ENCODE results near the gene ZBTB18.

ZBTB18 gene

DNA sequence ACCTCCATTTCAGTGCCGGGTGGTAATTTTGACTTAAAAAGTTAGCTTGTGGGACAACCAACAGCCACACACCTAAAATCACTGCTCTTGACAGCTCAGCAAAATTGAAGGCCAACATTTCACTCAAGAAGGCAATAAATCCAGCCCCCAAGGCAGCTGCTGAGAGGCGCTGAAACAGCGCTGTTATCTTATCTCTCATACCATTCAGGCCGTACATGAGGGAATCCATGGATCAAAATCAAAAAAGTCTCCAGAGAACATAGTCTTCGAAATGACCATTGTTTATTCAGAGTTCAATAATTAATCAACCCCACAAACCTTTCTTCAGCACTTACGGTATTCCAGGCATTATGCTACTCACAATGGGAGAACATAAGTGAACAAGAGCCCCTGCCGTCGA is 38.5 kb downstream of the ZBTB18 start:
- no peak overlapping the region for H3K27ac ChIP-seq
- no peak for DNase-seq (ENCODE audit: low spot score)
- H3K4me3 ChIP-seq, result no peak overlapping the region
- TF ChIP-seq, protein P1, sequence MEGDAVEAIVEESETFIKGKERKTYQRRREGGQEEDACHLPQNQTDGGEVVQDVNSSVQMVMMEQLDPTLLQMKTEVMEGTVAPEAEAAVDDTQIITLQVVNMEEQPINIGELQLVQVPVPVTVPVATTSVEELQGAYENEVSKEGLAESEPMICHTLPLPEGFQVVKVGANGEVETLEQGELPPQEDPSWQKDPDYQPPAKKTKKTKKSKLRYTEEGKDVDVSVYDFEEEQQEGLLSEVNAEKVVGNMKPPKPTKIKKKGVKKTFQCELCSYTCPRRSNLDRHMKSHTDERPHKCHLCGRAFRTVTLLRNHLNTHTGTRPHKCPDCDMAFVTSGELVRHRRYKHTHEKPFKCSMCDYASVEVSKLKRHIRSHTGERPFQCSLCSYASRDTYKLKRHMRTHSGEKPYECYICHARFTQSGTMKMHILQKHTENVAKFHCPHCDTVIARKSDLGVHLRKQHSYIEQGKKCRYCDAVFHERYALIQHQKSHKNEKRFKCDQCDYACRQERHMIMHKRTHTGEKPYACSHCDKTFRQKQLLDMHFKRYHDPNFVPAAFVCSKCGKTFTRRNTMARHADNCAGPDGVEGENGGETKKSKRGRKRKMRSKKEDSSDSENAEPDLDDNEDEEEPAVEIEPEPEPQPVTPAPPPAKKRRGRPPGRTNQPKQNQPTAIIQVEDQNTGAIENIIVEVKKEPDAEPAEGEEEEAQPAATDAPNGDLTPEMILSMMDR (IDR thresholded peaks at IDR 0.05), result no peak

GRCh38 chr1:244090645-244091044 is 39.6 kb downstream of the ZBTB18 start:
- H3K27ac ChIP-seq, result no peak overlapping the region
- H3K4me3 ChIP-seq, result no peak overlapping the region
- DNase-seq (ENCODE audit: low spot score), result no peak
- TF ChIP-seq, protein P1 (IDR thresholded peaks at IDR 0.05), result no peak

- TF ChIP-seq, protein P1 (IDR thresholded peaks at IDR 0.05), result no peak
- H3K27ac ChIP-seq, result no peak overlapping the region
Observed at GRCh38 chr1:244092293-244092963, 41.3 kb downstream of the ZBTB18 start.

GRCh38 chr1:244092964-244093638 is 42.0 kb downstream of the ZBTB18 start:
- TF ChIP-seq, protein P1 (IDR thresholded peaks at IDR 0.05), result no peak
- Histone ChIP-seq H3K27ac (no peak overlapping the region), H3K4me3 (no peak overlapping the region)
- DNase-seq (ENCODE audit: low spot score), result no peak

More at GRCh38 chr1:244092293-244092963, 41.3 kb downstream of the ZBTB18 start:
- DNase-seq (ENCODE audit: low spot score), result no peak
- no peak overlapping the region for H3K4me3 ChIP-seq

- TF ChIP-seq, protein P1 (IDR thresholded peaks at IDR 0.05), result no peak
- Histone ChIP-seq H3K27ac (no peak overlapping the region), H3K4me3 (no peak overlapping the region)
- no peak for DNase-seq (ENCODE audit: low spot score)
Observed at GRCh38 chr1:244094880-244095528, 43.9 kb downstream of the ZBTB18 start.

GRCh38 chr1:244095529-244095911 is 44.4 kb downstream of the ZBTB18 start:
- TF ChIP-seq, protein P1 (IDR thresholded peaks at IDR 0.05), result no peak
- DNase-seq (ENCODE audit: low spot score), result no peak
- no peak overlapping the region for H3K27ac ChIP-seq
- no peak overlapping the region for H3K4me3 ChIP-seq

Measured in coronary artery (tissue), 2 donors.